WI38 (cell line): ENCODE measurements around the gene EBNA1BP2.
"Not testable (repeated sequence)": the region's sequence is repeated elsewhere in the genome, so short reads cannot be mapped to it uniquely, and the experiment has no call there.

ENCODE experiments used
- H3K4me3 ChIP-seq: 2 replicates; pipeline ENCODE4 v1.5.1; 2011; ENCODE audit warnings: low read depth, mild to moderate bottlenecking, control low read depth, low read length
- TF ChIP-seq, protein P1 (sequence below): IDR thresholded peaks from 2 replicates; pipeline ENCODE4 v1.5.1; 2012; ENCODE audit warnings: low read depth, mild to moderate bottlenecking, control low read depth, low read length

EBNA1BP2 gene

GRCh38 chr1:43147625-43148327 is 24.3 kb downstream of the EBNA1BP2 start:
- TF ChIP-seq, protein P1, sequence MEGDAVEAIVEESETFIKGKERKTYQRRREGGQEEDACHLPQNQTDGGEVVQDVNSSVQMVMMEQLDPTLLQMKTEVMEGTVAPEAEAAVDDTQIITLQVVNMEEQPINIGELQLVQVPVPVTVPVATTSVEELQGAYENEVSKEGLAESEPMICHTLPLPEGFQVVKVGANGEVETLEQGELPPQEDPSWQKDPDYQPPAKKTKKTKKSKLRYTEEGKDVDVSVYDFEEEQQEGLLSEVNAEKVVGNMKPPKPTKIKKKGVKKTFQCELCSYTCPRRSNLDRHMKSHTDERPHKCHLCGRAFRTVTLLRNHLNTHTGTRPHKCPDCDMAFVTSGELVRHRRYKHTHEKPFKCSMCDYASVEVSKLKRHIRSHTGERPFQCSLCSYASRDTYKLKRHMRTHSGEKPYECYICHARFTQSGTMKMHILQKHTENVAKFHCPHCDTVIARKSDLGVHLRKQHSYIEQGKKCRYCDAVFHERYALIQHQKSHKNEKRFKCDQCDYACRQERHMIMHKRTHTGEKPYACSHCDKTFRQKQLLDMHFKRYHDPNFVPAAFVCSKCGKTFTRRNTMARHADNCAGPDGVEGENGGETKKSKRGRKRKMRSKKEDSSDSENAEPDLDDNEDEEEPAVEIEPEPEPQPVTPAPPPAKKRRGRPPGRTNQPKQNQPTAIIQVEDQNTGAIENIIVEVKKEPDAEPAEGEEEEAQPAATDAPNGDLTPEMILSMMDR, result no peak
- H3K4me3 ChIP-seq, result peak overlapping the region; percentile 57

DNA sequence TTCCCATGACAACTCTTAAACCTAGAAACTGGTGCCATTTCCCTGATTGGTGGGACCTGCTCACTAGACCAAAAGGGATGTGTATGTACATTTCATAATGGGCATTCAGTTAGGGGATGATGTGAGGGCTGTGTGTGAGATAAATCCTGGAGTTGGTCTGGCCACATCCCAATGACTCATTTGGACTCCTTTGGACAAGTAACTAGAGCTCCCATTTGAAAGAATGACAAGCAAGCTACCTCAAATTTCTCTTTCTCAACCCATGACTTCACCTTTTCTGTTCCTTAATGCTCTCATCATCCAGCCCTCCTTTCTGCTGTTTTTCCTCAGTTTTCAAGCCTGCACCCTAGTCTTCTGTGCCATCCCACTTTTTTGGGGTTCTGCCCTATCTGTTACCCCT is 27.9 kb downstream of the EBNA1BP2 start:
- TF ChIP-seq, protein P1, result no peak
- no peak overlapping the region for H3K4me3 ChIP-seq

DNA sequence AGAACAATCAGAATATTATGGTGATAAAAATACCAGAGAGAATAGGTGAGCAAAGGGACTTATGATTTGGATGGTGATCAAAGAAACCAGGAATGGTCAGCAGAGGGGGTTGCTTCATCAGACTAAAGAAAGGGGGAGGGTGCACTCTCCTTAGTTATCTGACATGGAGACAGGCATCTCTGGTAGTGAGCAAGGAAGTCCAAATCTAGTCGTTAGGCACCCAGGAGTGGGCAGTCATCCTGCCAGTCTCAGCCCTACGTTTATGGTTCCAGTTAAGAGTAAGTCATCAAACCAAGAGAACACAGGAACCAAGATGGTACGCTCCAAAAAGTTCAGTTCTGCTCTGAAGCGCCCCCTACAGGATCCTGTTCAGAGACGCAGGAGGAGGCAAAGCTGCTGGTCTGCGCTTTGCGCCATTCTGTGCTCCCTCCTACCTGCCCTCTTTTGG is 28.6 kb downstream of the EBNA1BP2 start:
- no peak overlapping the region for H3K4me3 ChIP-seq
- TF ChIP-seq, protein P1, result no peak

GRCh38 chr1:43140583-43140982 is 31.5 kb downstream of the EBNA1BP2 start:
- H3K4me3 ChIP-seq, result no peak overlapping the region
- TF ChIP-seq, protein P1, result no peak

DNA sequence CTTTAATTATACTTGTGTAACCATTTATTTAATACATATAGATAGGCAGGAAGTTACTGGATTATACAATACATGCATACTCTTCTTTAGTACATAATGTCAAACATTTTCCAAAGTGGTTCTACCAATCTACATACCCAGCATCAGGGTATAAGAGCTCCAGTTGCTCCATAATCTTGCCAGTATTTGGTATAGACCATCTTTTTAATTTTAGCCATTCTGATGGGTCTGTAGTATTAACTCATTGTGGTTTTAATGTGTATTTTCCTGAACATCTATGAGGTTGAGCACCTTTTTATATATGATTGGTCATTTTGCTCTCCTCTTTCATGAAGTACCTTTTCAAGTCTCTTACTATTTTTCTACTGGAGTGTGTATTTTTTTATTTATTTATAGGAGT is 32.1 kb downstream of the EBNA1BP2 start:
- TF ChIP-seq, protein P1, result no peak

DNA sequence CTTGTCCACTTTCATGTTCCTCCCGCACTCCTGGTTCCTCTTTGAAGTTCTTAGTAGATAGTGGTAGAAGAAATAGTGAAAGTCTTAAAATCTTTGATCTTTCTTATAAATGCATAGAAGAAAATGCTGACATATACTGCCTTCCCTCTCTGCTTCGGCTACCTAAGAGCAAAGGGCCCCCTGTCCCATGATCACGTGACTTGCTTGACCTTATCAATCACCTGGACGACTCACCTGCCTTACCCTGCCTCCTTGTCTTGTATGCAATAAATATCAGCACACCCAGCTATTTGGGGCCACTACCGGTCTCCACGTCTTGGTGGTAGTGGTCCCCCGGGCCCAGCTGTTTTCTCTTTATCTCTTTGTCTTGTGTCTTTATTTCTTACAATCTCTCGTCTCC is 32.8 kb downstream of the EBNA1BP2 start:
- not testable (repeated sequence) for H3K4me3 ChIP-seq

More for the DNA sequence above, 32.1 kb downstream of the EBNA1BP2 start:
- no peak overlapping the region for H3K4me3 ChIP-seq

DNA sequence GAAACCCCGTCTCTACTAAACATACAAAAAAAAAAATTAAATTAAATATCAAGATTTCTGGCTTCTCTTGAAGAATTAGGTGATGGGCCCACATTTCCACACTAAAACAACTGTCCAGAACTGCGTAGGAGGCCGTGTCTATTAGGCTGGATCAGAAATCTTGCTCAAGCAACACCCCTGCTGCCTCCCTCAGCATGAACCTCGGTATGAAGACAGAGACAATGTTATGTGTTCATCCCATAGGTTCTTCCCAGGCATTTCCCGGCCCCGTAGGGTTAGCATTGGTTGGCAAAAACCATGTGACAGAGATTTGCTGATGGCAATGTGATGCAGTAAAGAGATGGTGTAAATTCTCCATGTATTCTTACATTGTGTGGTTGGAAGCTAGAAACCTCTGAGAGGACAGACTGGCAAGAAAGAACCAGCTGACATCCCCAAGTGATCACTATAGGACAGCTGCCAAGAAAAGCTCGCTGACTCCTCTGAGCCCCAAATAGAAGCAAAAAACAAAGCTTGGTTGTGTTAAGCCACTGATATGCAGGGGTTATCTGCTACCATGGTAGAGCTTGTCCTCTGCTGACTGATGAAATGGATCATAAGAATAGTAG is 34.5 kb downstream of the EBNA1BP2 start:
- H3K4me3 ChIP-seq, result no peak overlapping the region
- TF ChIP-seq, protein P1, result no peak
